ENCODE measurements around the gene GAS7. TPM values are rescaled to one million over a fixed set of nuclear protein-coding genes. Genes with fewer than 3 reads are reported as not detected.

GAS7 gene
- total RNA-seq, 1 donor from 2014 or later: 39.8 TPM

GRCh38 chr17:10109146-10109545 is 89.3 kb downstream of the GAS7 start:
- no peak for TF ChIP-seq CTCF (IDR thresholded peaks at IDR 0.05)
- intact Hi-C loops (cut with micrococcal nuclease): no loop called here
- ChIA-PET CTCF (no interaction called here), POLR2A (no interaction called here)
- H3K4me3 Mint-ChIP-seq: no peak overlapping the region
- H3K9me3 Mint-ChIP-seq: no peaks in the 10 kb centered on the region
- H3K27ac Mint-ChIP-seq: no peak overlapping the region
- peaks cover 20% of the 10 kb centered on the region for H3K4me1 Mint-ChIP-seq
- peaks cover 2% of the 10 kb centered on the region for H3K27me3 Mint-ChIP-seq
- H3K36me3 Mint-ChIP-seq (ENCODE audit: low read depth): no peaks in the 10 kb centered on the region
- no peak for ATAC-seq (ENCODE audit: low read depth)
- DNase-seq: no peak

GRCh38 chr17:10107316-10108165 is 90.9 kb downstream of the GAS7 start:
- H3K36me3 Mint-ChIP-seq (ENCODE audit: low read depth): no peaks in the 10 kb centered on the region
- peaks cover 8% of the 10 kb centered on the region for H3K4me1 Mint-ChIP-seq
- ChIA-PET CTCF (no interaction called here), POLR2A (no interaction called here)
- no peak for DNase-seq
- no peak for TF ChIP-seq CTCF (IDR thresholded peaks at IDR 0.05)
- H3K4me3 Mint-ChIP-seq: no peak overlapping the region
- no peak overlapping the region for H3K27ac Mint-ChIP-seq
- H3K9me3 Mint-ChIP-seq: no peaks in the 10 kb centered on the region
- intact Hi-C loops (cut with micrococcal nuclease): no loop called here
- no peak for ATAC-seq (ENCODE audit: low read depth)
- peaks cover 2% of the 10 kb centered on the region for H3K27me3 Mint-ChIP-seq

GRCh38 chr17:10106067-10106466 is 92.3 kb downstream of the GAS7 start:
- intact Hi-C loops (cut with micrococcal nuclease): no loop called here
- ChIA-PET POLR2A (interaction anchor here (1.0 kb wide), 1 partner anchor 13 kb away, joined by 3 read pairs; no protein-coding TSS in a partner anchor), CTCF (no interaction called here)
- Mint-ChIP-seq H3K27me3 (peaks cover 2% of the 10 kb centered on the region), H3K27ac (no peak overlapping the region), H3K4me1 (peaks cover 8% of the 10 kb centered on the region), H3K36me3 (ENCODE audit: low read depth) (no peaks in the 10 kb centered on the region), H3K9me3 (no peaks in the 10 kb centered on the region), H3K4me3 (no peak overlapping the region)
- no peak for TF ChIP-seq CTCF (IDR thresholded peaks at IDR 0.05)
- DNase-seq: no peak
- no peak for ATAC-seq (ENCODE audit: low read depth)

- Mint-ChIP-seq H3K27me3 (peaks cover 2% of the 10 kb centered on the region), H3K36me3 (ENCODE audit: low read depth) (no peaks in the 10 kb centered on the region), H3K4me1 (peaks cover 8% of the 10 kb centered on the region), H3K9me3 (no peaks in the 10 kb centered on the region), H3K27ac (no peak overlapping the region), H3K4me3 (no peak overlapping the region)
- intact Hi-C loops (cut with micrococcal nuclease): no loop called here
- TF ChIP-seq CTCF (IDR thresholded peaks at IDR 0.05): no peak
- POLR2A ChIA-PET: interaction anchor here (1.0 kb wide), 1 partner anchor 14 kb away, joined by 3 read pairs; no protein-coding TSS in a partner anchor
- CTCF ChIA-PET: no interaction called here
- no peak for ATAC-seq (ENCODE audit: low read depth)
- no peak for DNase-seq
Observed at GRCh38 chr17:10105513-10106001, 92.8 kb downstream of the GAS7 start.

- POLR2A ChIA-PET: interaction anchor here (0.7 kb wide), 1 partner anchor 145 kb away, joined by 4 read pairs; no protein-coding TSS in a partner anchor
- no peak for TF ChIP-seq CTCF (IDR thresholded peaks at IDR 0.05)
- Mint-ChIP-seq H3K36me3 (ENCODE audit: low read depth) (no peaks in the 10 kb centered on the region), H3K27me3 (peaks cover 2% of the 10 kb centered on the region), H3K27ac (no peak overlapping the region), H3K4me3 (no peak overlapping the region), H3K4me1 (peaks cover 7% of the 10 kb centered on the region), H3K9me3 (no peaks in the 10 kb centered on the region)
- CTCF ChIA-PET: no interaction called here
- no peak for DNase-seq
- intact Hi-C loops (cut with micrococcal nuclease): loop anchor here (2.0 kb wide), 1 partner anchor 17 kb away; no protein-coding TSS in a partner anchor
- ATAC-seq (ENCODE audit: low read depth): no peak
Observed at GRCh38 chr17:10103712-10104111, 94.7 kb downstream of the GAS7 start.
